ENCODE data around the gene COL21A1. TPM values are rescaled to one million over a fixed set of nuclear protein-coding genes. Genes with fewer than 3 reads are reported as not detected.

Gene COL21A1
- total RNA-seq, 4 donors from 2014 or later, result 8.3 to 22.2 (median 9.0) TPM

DNA sequence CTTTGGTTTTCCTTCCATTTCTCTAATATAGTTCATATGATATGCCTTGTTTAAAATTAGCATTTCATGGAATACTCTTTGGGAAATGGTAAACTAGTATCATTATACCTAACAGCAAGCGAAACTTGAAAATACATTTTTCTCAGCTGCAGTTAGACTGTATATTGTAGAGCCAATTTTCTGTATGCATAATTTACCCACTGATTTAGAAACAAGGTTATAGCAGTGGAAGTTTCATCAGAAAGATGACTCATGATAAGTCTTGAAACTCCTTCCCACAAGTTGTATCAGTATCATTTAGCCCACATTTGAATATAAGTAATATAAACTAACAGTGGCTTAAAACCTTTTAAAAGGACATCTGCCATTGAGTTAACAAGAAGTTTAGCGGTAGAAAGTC is 207.2 kb downstream of the COL21A1 start:
- 84% methylated on average over 2 of the region's 2 CpGs for WGBS
- intact Hi-C loops (cut with DNase I), result no loop called here
- Histone ChIP-seq H3K4me1 (peaks cover 0 to 12% (median 0%) of the 10 kb centered on the region in 4 donors), H3K4me3 (no peak overlapping the region), H3K27me3 (no peaks in the 10 kb centered on the region), H3K27ac (replicated peaks in 1 of 4) (no peak overlapping the region), H3K9me3 (no peaks in the 10 kb centered on the region), H3K36me3 (no peaks in the 10 kb centered on the region)
- DNase-seq (ENCODE audit: extremely low spot score), result no peak
- no peak for TF ChIP-seq EP300 (IDR thresholded peaks at IDR 0.05)
- no peak for TF ChIP-seq POLR2AphosphoS5 (IDR thresholded peaks at IDR 0.05)
- no peak for TF ChIP-seq POLR2A (IDR thresholded peaks at IDR 0.05; ENCODE audit: low read depth)
- TF ChIP-seq, protein P1, sequence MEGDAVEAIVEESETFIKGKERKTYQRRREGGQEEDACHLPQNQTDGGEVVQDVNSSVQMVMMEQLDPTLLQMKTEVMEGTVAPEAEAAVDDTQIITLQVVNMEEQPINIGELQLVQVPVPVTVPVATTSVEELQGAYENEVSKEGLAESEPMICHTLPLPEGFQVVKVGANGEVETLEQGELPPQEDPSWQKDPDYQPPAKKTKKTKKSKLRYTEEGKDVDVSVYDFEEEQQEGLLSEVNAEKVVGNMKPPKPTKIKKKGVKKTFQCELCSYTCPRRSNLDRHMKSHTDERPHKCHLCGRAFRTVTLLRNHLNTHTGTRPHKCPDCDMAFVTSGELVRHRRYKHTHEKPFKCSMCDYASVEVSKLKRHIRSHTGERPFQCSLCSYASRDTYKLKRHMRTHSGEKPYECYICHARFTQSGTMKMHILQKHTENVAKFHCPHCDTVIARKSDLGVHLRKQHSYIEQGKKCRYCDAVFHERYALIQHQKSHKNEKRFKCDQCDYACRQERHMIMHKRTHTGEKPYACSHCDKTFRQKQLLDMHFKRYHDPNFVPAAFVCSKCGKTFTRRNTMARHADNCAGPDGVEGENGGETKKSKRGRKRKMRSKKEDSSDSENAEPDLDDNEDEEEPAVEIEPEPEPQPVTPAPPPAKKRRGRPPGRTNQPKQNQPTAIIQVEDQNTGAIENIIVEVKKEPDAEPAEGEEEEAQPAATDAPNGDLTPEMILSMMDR (IDR thresholded peaks at IDR 0.05), result no peak

DNA sequence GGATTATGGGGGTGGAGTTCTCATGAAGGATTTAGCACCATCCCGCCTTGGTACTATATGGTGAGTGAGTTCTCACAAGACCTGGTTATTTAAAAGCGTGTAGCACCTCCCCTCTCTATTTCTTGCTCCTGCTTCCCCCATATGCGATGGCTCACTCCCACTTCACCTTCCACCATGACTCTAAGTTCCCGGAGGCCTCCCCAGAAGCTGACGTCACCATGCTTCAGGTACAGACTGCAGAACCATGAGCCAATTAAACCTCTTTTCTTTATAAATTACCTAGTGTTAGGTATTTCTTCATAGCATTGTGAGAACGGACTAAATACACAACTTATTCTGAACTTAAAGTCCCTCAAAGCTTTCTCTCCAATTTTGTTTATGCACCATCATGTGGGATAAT is 208.6 kb downstream of the COL21A1 start:
- H3K27ac ChIP-seq (replicated peaks in 1 of 4), result no peak overlapping the region

DNA sequence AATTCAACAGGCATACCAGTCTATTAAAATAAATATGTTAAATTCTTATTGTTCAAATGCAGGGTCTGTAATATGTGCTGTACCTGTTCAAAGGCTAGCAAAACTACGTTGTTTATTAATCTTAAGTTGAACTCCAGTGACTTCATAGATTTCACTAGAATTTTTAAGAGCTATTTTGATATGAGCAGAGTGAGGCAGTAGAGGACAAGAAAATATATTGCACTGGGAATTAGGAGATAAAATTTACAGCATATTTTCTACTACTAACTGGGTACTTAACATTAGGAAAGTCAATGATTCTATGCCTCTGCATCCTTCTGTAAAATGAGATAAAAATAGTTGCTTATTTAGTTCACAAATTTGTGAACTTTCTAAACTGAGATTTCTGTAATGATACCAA is 209.8 kb downstream of the COL21A1 start:
- WGBS, result 33% methylated on average over 1 of the region's 1 CpG

More for the DNA sequence above, 208.6 kb downstream of the COL21A1 start:
- Histone ChIP-seq H3K36me3 (no peaks in the 10 kb centered on the region), H3K27me3 (no peaks in the 10 kb centered on the region), H3K4me1 (peaks cover 0 to 12% (median 0%) of the 10 kb centered on the region in 4 donors), H3K9me3 (no peaks in the 10 kb centered on the region), H3K4me3 (no peak overlapping the region)
- intact Hi-C loops (cut with DNase I), result no loop called here
- 90% methylated on average over 6 of the region's 6 CpGs for WGBS
- TF ChIP-seq EP300 (IDR thresholded peaks at IDR 0.05) (no peak), POLR2A (IDR thresholded peaks at IDR 0.05; ENCODE audit: low read depth) (no peak), POLR2AphosphoS5 (IDR thresholded peaks at IDR 0.05) (no peak)
- TF ChIP-seq, protein P1 (IDR thresholded peaks at IDR 0.05), result no peak
- DNase-seq (ENCODE audit: extremely low spot score), result no peak

DNA sequence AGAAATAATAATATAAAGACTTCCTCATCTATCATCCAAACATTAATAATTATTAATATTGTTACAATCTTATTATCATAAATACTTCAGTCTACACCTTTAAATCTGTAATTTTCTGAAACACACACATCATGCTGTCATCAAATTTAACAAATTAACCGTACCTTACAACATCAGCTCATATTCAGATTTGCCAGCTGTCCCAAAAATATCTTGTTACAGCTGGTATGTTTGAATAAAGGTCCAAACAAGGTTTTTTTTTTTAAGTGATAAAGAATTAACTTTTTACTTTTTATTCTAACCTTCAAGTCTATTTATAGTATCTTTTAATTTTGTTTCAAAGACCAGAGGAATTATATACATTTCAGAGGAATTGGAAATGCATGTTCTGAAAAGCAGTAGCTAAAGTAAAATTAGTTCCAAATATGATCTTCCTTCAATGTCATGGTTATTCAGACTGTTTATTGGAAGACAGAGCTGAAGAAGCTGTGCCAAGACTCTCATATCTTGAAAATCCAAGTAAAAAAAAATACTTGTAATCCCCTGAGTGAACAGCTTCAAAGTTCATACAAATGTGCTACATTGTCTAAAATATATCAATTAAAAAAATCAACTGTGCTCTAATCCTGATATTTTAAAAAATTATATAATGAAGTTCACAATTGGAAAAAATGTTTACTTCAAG is 210.3 kb downstream of the COL21A1 start:
- DNase-seq (ENCODE audit: extremely low spot score), result no peak
- no peak overlapping the region for H3K4me3 ChIP-seq
- no peaks in the 10 kb centered on the region for H3K27me3 ChIP-seq
- WGBS, result 24% methylated on average over 1 of the region's 1 CpG
- no peak for TF ChIP-seq POLR2AphosphoS5 (IDR thresholded peaks at IDR 0.05)
- no peak for TF ChIP-seq POLR2A (IDR thresholded peaks at IDR 0.05; ENCODE audit: low read depth)
- peaks cover 0 to 12% (median 0%) of the 10 kb centered on the region in 4 donors for H3K4me1 ChIP-seq
- no peak overlapping the region for H3K27ac ChIP-seq (replicated peaks in 1 of 4)
- no peaks in the 10 kb centered on the region for H3K36me3 ChIP-seq
- intact Hi-C loops (cut with DNase I), result no loop called here
- H3K9me3 ChIP-seq, result no peaks in the 10 kb centered on the region

More for the DNA sequence above, 209.8 kb downstream of the COL21A1 start:
- Histone ChIP-seq H3K27me3 (no peaks in the 10 kb centered on the region), H3K4me1 (peaks cover 0 to 12% (median 0%) of the 10 kb centered on the region in 4 donors), H3K9me3 (no peaks in the 10 kb centered on the region), H3K27ac (replicated peaks in 1 of 4) (no peak overlapping the region), H3K4me3 (no peak overlapping the region), H3K36me3 (no peaks in the 10 kb centered on the region)
- intact Hi-C loops (cut with DNase I), result no loop called here
- DNase-seq (ENCODE audit: extremely low spot score), result no peak
- TF ChIP-seq POLR2A (IDR thresholded peaks at IDR 0.05; ENCODE audit: low read depth) (no peak), POLR2AphosphoS5 (IDR thresholded peaks at IDR 0.05) (no peak), EP300 (IDR thresholded peaks at IDR 0.05) (no peak)
- TF ChIP-seq, protein P1 (IDR thresholded peaks at IDR 0.05), result no peak

DNA sequence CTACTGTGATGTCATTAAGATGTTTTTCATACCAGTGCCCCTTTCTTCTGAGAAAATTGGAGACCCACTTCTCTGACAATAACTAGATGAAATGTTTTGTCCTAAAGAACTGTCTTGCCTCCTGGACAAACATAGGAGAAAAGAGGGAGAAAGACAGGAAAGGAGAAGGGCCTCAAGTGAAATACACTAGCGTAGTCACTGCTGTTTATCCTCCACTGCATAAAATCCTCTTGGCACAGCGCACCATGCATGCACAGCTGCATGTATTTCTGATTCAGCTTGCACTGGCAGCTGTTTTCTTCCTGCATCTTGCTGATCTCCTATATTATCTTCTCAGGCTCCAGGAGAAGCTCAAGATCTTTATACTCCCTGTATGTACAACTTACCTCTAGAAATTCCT is 214.0 kb downstream of the COL21A1 start:
- Histone ChIP-seq H3K27me3 (no peaks in the 10 kb centered on the region), H3K27ac (replicated peaks in 1 of 4) (no peak overlapping the region), H3K4me1 (peaks cover 0 to 12% (median 0%) of the 10 kb centered on the region in 4 donors), H3K9me3 (no peaks in the 10 kb centered on the region), H3K36me3 (no peaks in the 10 kb centered on the region), H3K4me3 (no peak overlapping the region)
- intact Hi-C loops (cut with DNase I), result no loop called here
- TF ChIP-seq POLR2AphosphoS5 (IDR thresholded peaks at IDR 0.05) (no peak), POLR2A (IDR thresholded peaks at IDR 0.05; ENCODE audit: low read depth) (no peak), EP300 (IDR thresholded peaks at IDR 0.05) (no peak)
- TF ChIP-seq, protein P1 (IDR thresholded peaks at IDR 0.05), result no peak
- 85% methylated on average over 2 of the region's 2 CpGs for WGBS
- DNase-seq (ENCODE audit: extremely low spot score), result no peak

Data from esophagus muscularis mucosa (tissue), 4 donors.